ENCODE results near the gene ZNF169.

DNA sequence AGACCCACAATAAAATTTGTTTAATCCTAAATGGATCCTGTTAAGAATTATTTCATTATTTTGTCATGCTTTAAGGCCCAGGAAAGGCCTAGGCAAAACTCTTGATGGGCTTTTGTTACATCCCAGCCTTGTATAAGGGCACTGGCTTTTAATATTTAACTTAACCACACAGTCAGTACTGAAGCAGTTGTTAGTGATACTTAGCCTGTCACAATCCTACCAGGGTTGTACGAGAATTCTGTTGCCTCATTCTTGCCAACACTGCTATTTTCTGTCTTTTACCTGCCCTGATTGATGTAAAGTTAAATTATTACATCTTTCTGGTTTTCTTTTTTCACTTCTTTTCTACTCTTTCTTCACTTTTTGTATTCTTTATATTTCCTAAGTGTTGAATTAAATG lies 10.9 kb downstream of the ZNF169 start:
- no peak for TF ChIP-seq EZH2 (optimal IDR thresholded peaks at IDR 0.05; ENCODE audit: low read depth, low read length)
- TF ChIP-seq, protein P1, sequence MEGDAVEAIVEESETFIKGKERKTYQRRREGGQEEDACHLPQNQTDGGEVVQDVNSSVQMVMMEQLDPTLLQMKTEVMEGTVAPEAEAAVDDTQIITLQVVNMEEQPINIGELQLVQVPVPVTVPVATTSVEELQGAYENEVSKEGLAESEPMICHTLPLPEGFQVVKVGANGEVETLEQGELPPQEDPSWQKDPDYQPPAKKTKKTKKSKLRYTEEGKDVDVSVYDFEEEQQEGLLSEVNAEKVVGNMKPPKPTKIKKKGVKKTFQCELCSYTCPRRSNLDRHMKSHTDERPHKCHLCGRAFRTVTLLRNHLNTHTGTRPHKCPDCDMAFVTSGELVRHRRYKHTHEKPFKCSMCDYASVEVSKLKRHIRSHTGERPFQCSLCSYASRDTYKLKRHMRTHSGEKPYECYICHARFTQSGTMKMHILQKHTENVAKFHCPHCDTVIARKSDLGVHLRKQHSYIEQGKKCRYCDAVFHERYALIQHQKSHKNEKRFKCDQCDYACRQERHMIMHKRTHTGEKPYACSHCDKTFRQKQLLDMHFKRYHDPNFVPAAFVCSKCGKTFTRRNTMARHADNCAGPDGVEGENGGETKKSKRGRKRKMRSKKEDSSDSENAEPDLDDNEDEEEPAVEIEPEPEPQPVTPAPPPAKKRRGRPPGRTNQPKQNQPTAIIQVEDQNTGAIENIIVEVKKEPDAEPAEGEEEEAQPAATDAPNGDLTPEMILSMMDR (IDR thresholded peaks at IDR 0.05; ENCODE audit: low read length), result no peak
- no peak for TF ChIP-seq EZH2phosphoT487 (IDR thresholded peaks at IDR 0.05; ENCODE audit: low read length)
